ENCODE measurements around the gene VILL. TPM values are rescaled to one million over a fixed set of nuclear protein-coding genes. Genes with fewer than 3 reads are reported as not detected.

The VILL gene
- total and polyA plus RNA-seq, 10 of the 15 experiments (the other 5 are each of a cell fraction or from before 2014, with no cell fraction given) = 0.15 to 5.4 (median 2.1) TPM; not detected in 1

DNA sequence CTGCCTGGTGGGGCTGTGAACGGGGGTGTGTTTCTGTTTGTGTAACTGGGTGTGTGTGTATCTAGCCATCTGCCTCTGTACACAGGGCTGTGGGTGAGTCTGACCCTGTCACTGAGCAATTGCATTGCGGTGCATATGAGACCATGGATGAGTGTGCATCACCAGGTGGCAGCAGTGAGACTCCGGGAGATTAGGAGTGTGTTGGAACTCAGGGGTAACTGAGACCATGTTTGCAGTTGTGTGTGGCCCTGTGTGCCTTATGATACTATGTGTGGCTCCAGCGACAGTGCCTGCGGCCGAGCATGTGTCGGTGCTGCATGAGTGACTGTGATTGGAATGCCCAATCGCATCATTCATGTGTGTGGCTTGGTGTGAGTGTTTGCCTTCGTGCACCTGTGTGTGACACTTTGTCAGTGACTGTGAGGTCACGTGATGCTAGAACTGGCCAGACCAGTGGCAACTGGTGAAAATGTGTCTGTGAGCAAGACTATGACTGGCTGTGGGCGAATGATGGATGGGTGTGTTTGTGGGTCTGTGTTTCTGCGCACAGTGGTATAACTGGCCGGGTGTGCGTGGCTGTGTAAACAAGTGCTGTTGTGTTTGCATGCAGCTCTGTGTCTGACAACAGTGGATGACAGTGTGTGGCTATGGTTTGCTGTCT is 14.0 kb downstream of the VILL start:
- ATAC-seq (peak; percentile 85), DNase-seq (ENCODE audit: low read depth, low spot score) (no peak), FAIRE-seq (peak; percentile 68)
- ChIA-PET SMC1A (ENCODE audit: uncharacterized antibody, unreplicated experiment) (interaction anchor here (1.0 to 1.2 kb wide), 2 partner anchors 30 to 129 kb away, joined by 3 to 7 read pairs; no protein-coding TSS in a partner anchor), POLR2A (interaction anchor here (0.5 kb wide), 1 partner anchor 23 kb away, joined by 3 read pairs; no protein-coding TSS in a partner anchor), RAD21 (ENCODE audit: unreplicated experiment) (interaction anchor here (0.6 to 0.8 kb wide), 2 partner anchors 26 to 81 kb away, joined by 3 read pairs; no protein-coding TSS in a partner anchor), CTCF (interaction anchor here (0.8 to 1.9 kb wide), 8 partner anchors 17 to 464 kb away, joined by 3 to 18 read pairs (median 4); no protein-coding TSS in a partner anchor)
- Histone ChIP-seq H3K27ac (ENCODE audit: control insufficient read depth, insufficient read depth) (no peak overlapping the region), H3K27me3 (replicated peaks in 1 of 2; ENCODE audit: control insufficient read depth in 2 of 2, insufficient read depth in 2 of 2, low read length in 1 of 2) (no peaks in the 10 kb centered on the region), H3K36me3 (ENCODE audit: control insufficient read depth in 2 of 2, insufficient read depth in 2 of 2, low read length in 1 of 2) (peaks cover 0 to 3% of the 10 kb centered on the region in 2 experiments; a peak in 2 of 4 replicates), H3K9me3 (replicated peaks; ENCODE audit: control insufficient read depth, insufficient read depth, low read length) (no peaks in the 10 kb centered on the region), H2AFZ (ENCODE audit: control insufficient read depth, low read depth, low read length) (no peak overlapping the region), H3K79me2 (ENCODE audit: control insufficient read depth, insufficient read depth, low read length) (no peaks in the 10 kb centered on the region), H3K4me3 (no peak overlapping the region), H3K4me2 (ENCODE audit: control insufficient read depth, insufficient read depth) (no peak overlapping the region), H3K4me1 (ENCODE audit: control insufficient read depth, insufficient read depth, low read length) (no peaks in the 10 kb centered on the region; the same call in 1 of the 2 replicates), H4K20me1 (ENCODE audit: control insufficient read depth, insufficient read depth) (no peaks in the 10 kb centered on the region), H3K9ac (ENCODE audit: control insufficient read depth, insufficient read depth, low read length) (no peak overlapping the region)
- no TSS peak for BruUV-seq (replicated peaks)
- intact Hi-C loops (cut with micrococcal nuclease; ENCODE audit: unreplicated experiment) (loop anchor here (1.0 kb wide), 2 partner anchors 36 to 476 kb away; no protein-coding TSS in a partner anchor), in situ Hi-C loops (cut with MboI) (no loop called here)
- WGBS (ENCODE audit: insufficient coverage, insufficient replicate concordance, low lambda C conversion rate, missing lambda C conversion rate) = 74% methylated on average over 14 of the region's 14 CpGs
- peak; percentile 39; the same call in 1 of the 2 replicates for TF ChIP-seq RAD21 (IDR thresholded peaks at IDR 0.05; ENCODE audit: insufficient read depth, low read depth, low read length)
- TF ChIP-seq SMARCA5 (IDR thresholded peaks at IDR 0.05) = peak; percentile 55; the same call in 1 of the 2 replicates
- TF ChIP-seq, protein P1, sequence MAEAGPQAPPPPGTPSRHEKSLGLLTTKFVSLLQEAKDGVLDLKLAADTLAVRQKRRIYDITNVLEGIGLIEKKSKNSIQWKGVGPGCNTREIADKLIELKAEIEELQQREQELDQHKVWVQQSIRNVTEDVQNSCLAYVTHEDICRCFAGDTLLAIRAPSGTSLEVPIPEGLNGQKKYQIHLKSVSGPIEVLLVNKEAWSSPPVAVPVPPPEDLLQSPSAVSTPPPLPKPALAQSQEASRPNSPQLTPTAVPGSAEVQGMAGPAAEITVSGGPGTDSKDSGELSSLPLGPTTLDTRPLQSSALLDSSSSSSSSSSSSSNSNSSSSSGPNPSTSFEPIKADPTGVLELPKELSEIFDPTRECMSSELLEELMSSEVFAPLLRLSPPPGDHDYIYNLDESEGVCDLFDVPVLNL (IDR thresholded peaks at IDR 0.05; ENCODE audit: low read depth, low read length) = no peak
- no peak for TF ChIP-seq ZNF24 (IDR thresholded peaks at IDR 0.05)
- no peak for TF ChIP-seq NBN (IDR thresholded peaks at IDR 0.05)
- no peak for TF ChIP-seq FOXK2 (IDR thresholded peaks at IDR 0.05)
- TF ChIP-seq, protein P2, sequence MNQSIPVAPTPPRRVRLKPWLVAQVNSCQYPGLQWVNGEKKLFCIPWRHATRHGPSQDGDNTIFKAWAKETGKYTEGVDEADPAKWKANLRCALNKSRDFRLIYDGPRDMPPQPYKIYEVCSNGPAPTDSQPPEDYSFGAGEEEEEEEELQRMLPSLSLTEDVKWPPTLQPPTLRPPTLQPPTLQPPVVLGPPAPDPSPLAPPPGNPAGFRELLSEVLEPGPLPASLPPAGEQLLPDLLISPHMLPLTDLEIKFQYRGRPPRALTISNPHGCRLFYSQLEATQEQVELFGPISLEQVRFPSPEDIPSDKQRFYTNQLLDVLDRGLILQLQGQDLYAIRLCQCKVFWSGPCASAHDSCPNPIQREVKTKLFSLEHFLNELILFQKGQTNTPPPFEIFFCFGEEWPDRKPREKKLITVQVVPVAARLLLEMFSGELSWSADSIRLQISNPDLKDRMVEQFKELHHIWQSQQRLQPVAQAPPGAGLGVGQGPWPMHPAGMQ (IDR thresholded peaks at IDR 0.05; ENCODE audit: borderline replicate concordance) = no peak
- TF ChIP-seq CHD2 (IDR thresholded peaks at IDR 0.05; ENCODE audit: borderline replicate concordance, low read depth, low read length) = no peak
- TF ChIP-seq SREBF1 (IDR thresholded peaks at IDR 0.05; ENCODE audit: low read length) = no peak
- TF ChIP-seq MYB (IDR thresholded peaks at IDR 0.05; ENCODE audit: borderline replicate concordance, low read depth, low read length) = no peak
- TF ChIP-seq MEF2A (IDR thresholded peaks at IDR 0.05; ENCODE audit: insufficient read depth, low read depth, low read length) = no peak
- TF ChIP-seq JUND (IDR thresholded peaks at IDR 0.05; ENCODE audit: low read depth, low read length) = no peak
- no peak for TF ChIP-seq FOXM1 (IDR thresholded peaks at IDR 0.05; ENCODE audit: low read depth, low read length)
- no peak for TF ChIP-seq CREM (IDR thresholded peaks at IDR 0.05; ENCODE audit: low read depth)
- TF ChIP-seq RAD51 (IDR thresholded peaks at IDR 0.05) = peak; percentile 65; the same call in 1 of the 2 replicates
- no peak for TF ChIP-seq EP300 (IDR thresholded peaks at IDR 0.05; ENCODE audit: borderline replicate concordance in 1 of 2, control insufficient read depth in 1 of 2, low read depth in 2 of 2, low read length in 2 of 2)
- no peak for TF ChIP-seq TCF12 (IDR thresholded peaks at IDR 0.05; ENCODE audit: low read depth, low read length)
- TF ChIP-seq DPF2 (IDR thresholded peaks at IDR 0.05) = 0 out of 2 replicates have a peak, but pooled peaks have one; percentile 5
- no peak for TF ChIP-seq NR2C1 (IDR thresholded peaks at IDR 0.05)
- TF ChIP-seq SUPT20H (IDR thresholded peaks at IDR 0.05; ENCODE audit: borderline replicate concordance, control insufficient read depth, low read depth, low read length) = no peak
- TF ChIP-seq NFYA (IDR thresholded peaks at IDR 0.05; ENCODE audit: borderline replicate concordance, low read depth, low read length) = no peak
- TF ChIP-seq, protein P3, sequence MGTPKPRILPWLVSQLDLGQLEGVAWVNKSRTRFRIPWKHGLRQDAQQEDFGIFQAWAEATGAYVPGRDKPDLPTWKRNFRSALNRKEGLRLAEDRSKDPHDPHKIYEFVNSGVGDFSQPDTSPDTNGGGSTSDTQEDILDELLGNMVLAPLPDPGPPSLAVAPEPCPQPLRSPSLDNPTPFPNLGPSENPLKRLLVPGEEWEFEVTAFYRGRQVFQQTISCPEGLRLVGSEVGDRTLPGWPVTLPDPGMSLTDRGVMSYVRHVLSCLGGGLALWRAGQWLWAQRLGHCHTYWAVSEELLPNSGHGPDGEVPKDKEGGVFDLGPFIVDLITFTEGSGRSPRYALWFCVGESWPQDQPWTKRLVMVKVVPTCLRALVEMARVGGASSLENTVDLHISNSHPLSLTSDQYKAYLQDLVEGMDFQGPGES (IDR thresholded peaks at IDR 0.05) = no peak
- TF ChIP-seq GABPA (IDR thresholded peaks at IDR 0.05; ENCODE audit: low read depth) = no peak
